Measurements from ENCODE around the gene SLC12A5.

The SLC12A5 gene

GRCh38 chr20:45999557-46000261 is 29.3 kb upstream of the SLC12A5 start:
- no peaks in the 10 kb centered on the region for H3K79me2 ChIP-seq (ENCODE audit: control insufficient read depth, low read length)
- H3K4me2 ChIP-seq (ENCODE audit: low read length): no peak overlapping the region
- no peaks in the 10 kb centered on the region for H3K36me3 ChIP-seq (ENCODE audit: control insufficient read depth, low read length)
- no peaks in the 10 kb centered on the region for H3K9me3 ChIP-seq (ENCODE audit: control insufficient read depth, insufficient read depth, low read length)
- H3K27ac ChIP-seq (ENCODE audit: low read depth, low read length): no peak overlapping the region
- H3K9me2 ChIP-seq (replicated peaks; ENCODE audit: control insufficient read depth, low read length): no peaks in the 10 kb centered on the region
- no peaks in the 10 kb centered on the region for H4K20me1 ChIP-seq (ENCODE audit: control insufficient read depth, insufficient read depth, low read depth, low read length)
- no peaks in the 10 kb centered on the region for H3F3A ChIP-seq (ENCODE audit: control insufficient read depth, insufficient read depth)
- peaks cover 10% of the 10 kb centered on the region for H3K4me1 ChIP-seq (ENCODE audit: control insufficient read depth, low read length)
- H3K4me3 ChIP-seq (ENCODE audit: low read length): no peak overlapping the region
- TF ChIP-seq EZH2phosphoT487 (IDR thresholded peaks at IDR 0.05; ENCODE audit: borderline replicate concordance, low read length): no peak
- TF ChIP-seq, protein P1, sequence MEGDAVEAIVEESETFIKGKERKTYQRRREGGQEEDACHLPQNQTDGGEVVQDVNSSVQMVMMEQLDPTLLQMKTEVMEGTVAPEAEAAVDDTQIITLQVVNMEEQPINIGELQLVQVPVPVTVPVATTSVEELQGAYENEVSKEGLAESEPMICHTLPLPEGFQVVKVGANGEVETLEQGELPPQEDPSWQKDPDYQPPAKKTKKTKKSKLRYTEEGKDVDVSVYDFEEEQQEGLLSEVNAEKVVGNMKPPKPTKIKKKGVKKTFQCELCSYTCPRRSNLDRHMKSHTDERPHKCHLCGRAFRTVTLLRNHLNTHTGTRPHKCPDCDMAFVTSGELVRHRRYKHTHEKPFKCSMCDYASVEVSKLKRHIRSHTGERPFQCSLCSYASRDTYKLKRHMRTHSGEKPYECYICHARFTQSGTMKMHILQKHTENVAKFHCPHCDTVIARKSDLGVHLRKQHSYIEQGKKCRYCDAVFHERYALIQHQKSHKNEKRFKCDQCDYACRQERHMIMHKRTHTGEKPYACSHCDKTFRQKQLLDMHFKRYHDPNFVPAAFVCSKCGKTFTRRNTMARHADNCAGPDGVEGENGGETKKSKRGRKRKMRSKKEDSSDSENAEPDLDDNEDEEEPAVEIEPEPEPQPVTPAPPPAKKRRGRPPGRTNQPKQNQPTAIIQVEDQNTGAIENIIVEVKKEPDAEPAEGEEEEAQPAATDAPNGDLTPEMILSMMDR (IDR thresholded peaks at IDR 0.05; ENCODE audit: low read depth, low read length, poor library complexity, severe bottlenecking): no peak
- peaks cover 48% of the 10 kb centered on the region for H3K27me3 ChIP-seq (ENCODE audit: control insufficient read depth, low read length)

DNA sequence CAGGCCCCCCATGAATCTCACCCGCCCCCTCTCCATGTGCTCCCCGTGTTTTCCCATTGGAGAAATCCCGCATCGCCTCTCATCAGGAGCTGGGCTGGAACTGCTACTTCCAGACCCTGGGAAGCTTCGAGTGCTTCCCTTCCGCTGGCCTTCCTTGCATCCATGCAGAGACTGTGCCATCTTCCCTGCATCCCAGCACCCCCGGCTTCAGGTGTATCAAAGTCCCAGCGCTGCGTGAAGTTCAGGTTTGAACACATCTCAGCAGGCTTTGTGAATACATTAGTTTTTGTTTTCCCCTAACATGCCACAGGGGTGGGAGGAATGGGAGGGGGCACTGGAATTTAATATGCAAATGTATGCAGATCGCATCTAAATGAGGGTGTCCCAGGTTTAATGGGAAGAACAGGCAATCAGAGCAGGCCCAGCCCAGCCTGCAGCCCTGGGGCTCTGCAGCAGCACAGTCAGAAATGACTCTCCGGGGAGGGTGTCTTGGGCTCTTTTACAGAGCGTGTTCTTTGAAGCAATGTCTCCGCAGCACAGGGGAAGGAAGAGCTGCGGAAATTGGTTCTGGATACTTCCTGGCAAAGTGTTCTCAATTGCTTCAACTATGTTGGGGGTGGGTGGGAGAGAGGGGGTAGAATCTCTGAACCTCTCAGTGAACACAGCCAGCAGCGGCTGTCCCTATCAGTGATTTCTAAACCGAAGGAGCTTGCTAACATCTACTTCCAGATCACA is 28.6 kb upstream of the SLC12A5 start:
- Histone ChIP-seq H3K27ac (ENCODE audit: low read depth, low read length) (no peak overlapping the region), H3K79me2 (ENCODE audit: control insufficient read depth, low read length) (no peaks in the 10 kb centered on the region), H3K4me3 (ENCODE audit: low read length) (no peak overlapping the region), H3K36me3 (ENCODE audit: control insufficient read depth, low read length) (no peaks in the 10 kb centered on the region), H3K9me2 (replicated peaks; ENCODE audit: control insufficient read depth, low read length) (no peaks in the 10 kb centered on the region), H3K4me2 (ENCODE audit: low read length) (no peak overlapping the region), H3F3A (ENCODE audit: control insufficient read depth, insufficient read depth) (no peaks in the 10 kb centered on the region), H3K9me3 (ENCODE audit: control insufficient read depth, insufficient read depth, low read length) (no peaks in the 10 kb centered on the region), H3K4me1 (ENCODE audit: control insufficient read depth, low read length) (peaks cover 15% of the 10 kb centered on the region), H3K27me3 (ENCODE audit: control insufficient read depth, low read length) (peaks cover 50% of the 10 kb centered on the region), H4K20me1 (ENCODE audit: control insufficient read depth, insufficient read depth, low read depth, low read length) (no peaks in the 10 kb centered on the region)
- TF ChIP-seq, protein P1 (IDR thresholded peaks at IDR 0.05; ENCODE audit: low read depth, low read length, poor library complexity, severe bottlenecking): no peak
- no peak for TF ChIP-seq EZH2phosphoT487 (IDR thresholded peaks at IDR 0.05; ENCODE audit: borderline replicate concordance, low read length)

- H3K4me3 ChIP-seq (ENCODE audit: low read length): no peak overlapping the region
- H3K27me3 ChIP-seq (ENCODE audit: control insufficient read depth, low read length): peaks cover 61% of the 10 kb centered on the region
- TF ChIP-seq, protein P1 (IDR thresholded peaks at IDR 0.05; ENCODE audit: low read depth, low read length, poor library complexity, severe bottlenecking): no peak
- TF ChIP-seq EZH2phosphoT487 (IDR thresholded peaks at IDR 0.05; ENCODE audit: borderline replicate concordance, low read length): no peak
- no peak overlapping the region for H3K27ac ChIP-seq (ENCODE audit: low read depth, low read length)
- no peaks in the 10 kb centered on the region for H3K9me2 ChIP-seq (replicated peaks; ENCODE audit: control insufficient read depth, low read length)
- H3K4me1 ChIP-seq (ENCODE audit: control insufficient read depth, low read length): peaks cover 18% of the 10 kb centered on the region
- no peaks in the 10 kb centered on the region for H3K36me3 ChIP-seq (ENCODE audit: control insufficient read depth, low read length)
- H3F3A ChIP-seq (ENCODE audit: control insufficient read depth, insufficient read depth): no peaks in the 10 kb centered on the region
- no peak overlapping the region for H3K4me2 ChIP-seq (ENCODE audit: low read length)
- H4K20me1 ChIP-seq (ENCODE audit: control insufficient read depth, insufficient read depth, low read depth, low read length): no peaks in the 10 kb centered on the region
- no peaks in the 10 kb centered on the region for H3K9me3 ChIP-seq (ENCODE audit: control insufficient read depth, insufficient read depth, low read length)
- no peaks in the 10 kb centered on the region for H3K79me2 ChIP-seq (ENCODE audit: control insufficient read depth, low read length)
Observed at GRCh38 chr20:46001498-46001897, 27.5 kb upstream of the SLC12A5 start.
